Bronchus fibroblast of lung (primary cell): ENCODE measurements around the gene OR6T1. TPM values are rescaled to one million over a fixed set of nuclear protein-coding genes. Genes with fewer than 3 reads are reported as not detected.

Experiments
- total RNA-seq: library from RNA; depleted of rRNA; stranded (reverse); fragments of >200 nt; gene quantifications from 2 replicates; pipeline ENCODE4 v1.2.3, GENCODE V29; 2015

OR6T1 gene, protein sequence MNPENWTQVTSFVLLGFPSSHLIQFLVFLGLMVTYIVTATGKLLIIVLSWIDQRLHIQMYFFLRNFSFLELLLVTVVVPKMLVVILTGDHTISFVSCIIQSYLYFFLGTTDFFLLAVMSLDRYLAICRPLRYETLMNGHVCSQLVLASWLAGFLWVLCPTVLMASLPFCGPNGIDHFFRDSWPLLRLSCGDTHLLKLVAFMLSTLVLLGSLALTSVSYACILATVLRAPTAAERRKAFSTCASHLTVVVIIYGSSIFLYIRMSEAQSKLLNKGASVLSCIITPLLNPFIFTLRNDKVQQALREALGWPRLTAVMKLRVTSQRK
- not detected in 2 replicates for total RNA-seq

DNA sequence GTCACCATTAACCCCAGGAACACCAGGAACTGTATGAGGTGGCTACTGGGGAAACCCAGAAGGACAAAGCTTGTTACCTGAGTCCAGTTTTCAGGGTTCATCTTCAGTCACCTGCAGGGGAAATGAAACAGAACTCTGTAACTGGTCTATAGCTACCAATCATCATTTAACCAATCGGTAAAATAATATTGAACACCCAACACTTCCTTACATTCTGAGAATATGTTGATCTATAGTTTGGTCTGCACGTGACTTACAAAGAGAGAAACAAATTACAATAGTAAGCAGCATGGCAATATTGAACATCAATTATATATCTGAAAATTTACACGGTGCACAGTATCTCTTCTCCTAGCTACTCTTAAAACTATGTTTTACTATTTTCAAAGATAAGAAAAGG lies at the start of gene OR6T1:
Gene OR6T1, minus strand, starts transcription at position 101 of the 400 bp plus-strand sequence. Its CDS starts 0 bp downstream, at position 101.

DNA sequence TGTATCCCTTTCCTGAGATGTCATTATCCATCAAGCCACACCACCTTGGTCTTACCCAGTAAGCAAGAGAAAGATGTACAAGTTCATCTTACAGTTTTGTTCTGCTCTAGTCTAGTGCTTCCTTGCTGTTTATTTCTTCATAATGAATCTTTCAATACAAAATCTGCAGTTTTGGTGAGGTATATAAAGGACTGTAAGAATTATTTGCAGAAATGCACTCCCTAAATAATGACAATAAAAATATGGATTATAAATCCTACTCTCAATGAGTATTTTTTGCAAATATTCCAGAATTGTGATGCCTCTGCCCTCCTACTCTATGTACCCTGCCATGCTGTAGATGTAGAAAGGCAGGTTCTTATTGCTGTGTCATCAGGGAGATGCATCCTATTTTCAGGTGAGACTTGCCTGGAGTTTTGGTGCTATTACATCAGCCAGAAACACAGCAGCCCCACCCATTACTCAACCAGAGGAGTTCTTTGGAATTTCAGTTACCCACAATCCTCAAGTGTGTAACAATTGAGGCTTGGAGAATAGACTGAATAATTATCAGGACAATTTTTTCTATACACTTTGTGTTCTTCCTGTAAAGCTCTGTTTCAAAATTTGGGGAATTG lies 34.2 kb upstream of the OR6T1 start, which contains the start of gene OR10S1:
Gene OR10S1, minus strand, starts transcription at position 51 of the 617 bp plus-strand sequence. CDS start 117 bp downstream, outside the sequence.

DNA sequence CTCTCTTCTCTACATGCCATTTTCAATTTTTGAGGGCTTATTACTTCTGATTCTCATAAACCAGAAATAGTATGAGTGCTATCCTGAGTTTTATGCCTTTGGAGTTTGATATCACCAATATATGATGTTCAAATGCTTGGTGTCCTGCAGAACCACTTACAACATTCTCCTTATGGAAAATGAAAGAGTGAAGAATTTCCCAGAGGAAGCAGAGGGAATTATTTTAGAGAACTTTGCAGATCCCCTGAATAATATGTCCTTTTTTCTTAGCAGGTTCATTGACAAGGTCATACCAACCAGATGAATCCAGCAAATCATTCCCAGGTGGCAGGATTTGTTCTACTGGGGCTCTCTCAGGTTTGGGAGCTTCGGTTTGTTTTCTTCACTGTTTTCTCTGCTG lies 4.3 kb downstream of the OR6T1 start, which contains the start of gene OR4D5:
Gene OR4D5, plus strand, starts transcription at position 301 of the 400 bp plus-strand sequence. Its CDS starts 0 bp downstream, at position 301.

DNA sequence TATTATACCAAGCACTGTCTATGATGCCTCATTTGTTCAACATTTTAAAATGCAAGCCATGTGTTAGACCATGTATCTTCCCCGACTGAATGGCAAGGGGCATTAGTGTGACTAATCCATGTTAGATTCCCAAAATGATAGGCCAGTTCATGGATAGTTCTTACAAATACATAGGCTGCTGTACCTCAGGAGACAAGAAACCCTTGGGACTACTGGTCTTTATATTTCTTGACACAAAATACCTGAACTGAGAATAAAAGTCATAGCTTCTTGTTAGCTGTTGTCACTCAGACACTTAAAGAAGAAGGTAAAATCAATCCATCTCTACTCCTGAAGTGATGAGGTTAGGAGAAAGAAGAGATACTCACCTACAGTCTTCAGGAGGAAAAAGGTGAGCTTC lies 41.8 kb downstream of the OR6T1 start, which contains the start of gene OR8D4:
Gene OR8D4, plus strand, starts transcription at position 301 of the 400 bp plus-strand sequence. CDS start 4,265 bp downstream, outside the sequence.

Other genes with a start within 250 kb of the OR6T1 start
- gene ZNF202, start 202.2 kb downstream of the OR6T1 start, total RNA-seq = 4.7 and 5.2 TPM in 2 replicates
- not detected in 2 replicates for gene OR6X1, start 189.3 kb downstream of the OR6T1 start, total RNA-seq
- not detected in 2 replicates for gene OR6M1, start 137.5 kb downstream of the OR6T1 start, total RNA-seq
- gene TMEM225, start 58.2 kb downstream of the OR6T1 start, total RNA-seq = not detected in 2 replicates
- not detected in 2 replicates for gene OR8D4, start 41.7 kb downstream of the OR6T1 start, total RNA-seq
- not detected in 2 replicates for gene OR4D5, start 4.2 kb downstream of the OR6T1 start, total RNA-seq
- not detected in 2 replicates for gene OR10S1, start 33.9 kb upstream of the OR6T1 start, total RNA-seq
- not detected in 2 replicates for gene OR10G6, start 51.3 kb upstream of the OR6T1 start, total RNA-seq
- gene OR10G4, start 69.2 kb upstream of the OR6T1 start, total RNA-seq = not detected in 2 replicates
- not detected in 2 replicates for gene OR10G9, start 79.2 kb upstream of the OR6T1 start, total RNA-seq
- gene OR10G8, start 83.0 kb upstream of the OR6T1 start, total RNA-seq = not detected in 2 replicates
- gene OR10G7, start 97.5 kb upstream of the OR6T1 start, total RNA-seq = not detected in 2 replicates
- 21.0 and 23.5 TPM in 2 replicates for gene VWA5A, start 171.6 kb upstream of the OR6T1 start, total RNA-seq
- not detected in 2 replicates for gene OR10D3, start 239.5 kb upstream of the OR6T1 start, total RNA-seq